Measurements from ENCODE around the gene PTGES. TPM values are rescaled to one million over a fixed set of nuclear protein-coding genes. Genes with fewer than 3 reads are reported as not detected.

Gene PTGES
- total and polyA plus RNA-seq, 9 of the 15 experiments (the other 6 are each of a cell fraction or from before 2014, with no cell fraction given) = 0.13 TPM; not detected in 8

DNA sequence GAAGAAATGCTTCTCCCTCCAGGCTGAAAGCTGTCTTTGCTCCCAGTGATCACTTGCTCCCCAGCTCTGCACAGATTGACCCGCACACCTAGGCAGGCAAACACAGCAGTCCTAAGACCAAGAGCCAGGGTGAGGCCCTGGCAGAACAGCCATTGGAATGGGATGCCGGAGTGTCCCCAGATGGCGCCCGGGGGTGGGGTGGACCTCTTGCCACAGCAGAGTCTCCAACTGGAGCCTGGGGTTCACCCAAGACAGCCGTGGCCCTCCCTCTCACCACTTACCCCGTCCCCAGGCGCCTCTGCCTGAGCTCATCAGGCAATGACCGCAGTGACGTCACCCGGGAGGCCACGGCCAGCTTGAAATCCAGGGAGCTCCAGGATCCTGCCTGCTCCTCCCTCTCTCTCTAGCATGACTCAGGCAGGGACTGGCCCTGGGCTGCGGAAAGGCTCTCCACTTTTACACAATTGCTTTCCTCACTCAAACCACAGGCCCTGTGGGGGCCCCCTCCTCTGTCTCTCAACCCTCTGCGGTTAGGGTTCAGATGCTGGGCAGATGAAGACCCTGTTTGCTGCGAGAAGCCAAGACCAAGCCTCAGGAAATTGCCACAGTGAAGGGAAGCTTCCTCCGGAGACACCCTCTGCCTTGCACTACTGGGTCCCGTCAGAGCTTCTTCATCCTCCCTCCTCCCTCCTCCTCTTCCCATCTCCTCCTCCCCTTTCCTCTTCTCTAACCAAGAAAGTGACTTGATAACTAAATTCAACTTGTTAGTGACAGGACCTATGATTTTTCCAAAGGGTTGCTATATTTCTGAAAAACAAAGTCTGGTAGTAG is 24.3 kb upstream of the PTGES start (continued):
- TF ChIP-seq, protein P1, sequence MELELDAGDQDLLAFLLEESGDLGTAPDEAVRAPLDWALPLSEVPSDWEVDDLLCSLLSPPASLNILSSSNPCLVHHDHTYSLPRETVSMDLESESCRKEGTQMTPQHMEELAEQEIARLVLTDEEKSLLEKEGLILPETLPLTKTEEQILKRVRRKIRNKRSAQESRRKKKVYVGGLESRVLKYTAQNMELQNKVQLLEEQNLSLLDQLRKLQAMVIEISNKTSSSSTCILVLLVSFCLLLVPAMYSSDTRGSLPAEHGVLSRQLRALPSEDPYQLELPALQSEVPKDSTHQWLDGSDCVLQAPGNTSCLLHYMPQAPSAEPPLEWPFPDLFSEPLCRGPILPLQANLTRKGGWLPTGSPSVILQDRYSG (tag; conservative IDR thresholded peaks at IDR 0.05; ENCODE audit: low read depth) = peak; percentile 81; the same call in 1 of the 2 replicates
- TF ChIP-seq, protein P2, sequence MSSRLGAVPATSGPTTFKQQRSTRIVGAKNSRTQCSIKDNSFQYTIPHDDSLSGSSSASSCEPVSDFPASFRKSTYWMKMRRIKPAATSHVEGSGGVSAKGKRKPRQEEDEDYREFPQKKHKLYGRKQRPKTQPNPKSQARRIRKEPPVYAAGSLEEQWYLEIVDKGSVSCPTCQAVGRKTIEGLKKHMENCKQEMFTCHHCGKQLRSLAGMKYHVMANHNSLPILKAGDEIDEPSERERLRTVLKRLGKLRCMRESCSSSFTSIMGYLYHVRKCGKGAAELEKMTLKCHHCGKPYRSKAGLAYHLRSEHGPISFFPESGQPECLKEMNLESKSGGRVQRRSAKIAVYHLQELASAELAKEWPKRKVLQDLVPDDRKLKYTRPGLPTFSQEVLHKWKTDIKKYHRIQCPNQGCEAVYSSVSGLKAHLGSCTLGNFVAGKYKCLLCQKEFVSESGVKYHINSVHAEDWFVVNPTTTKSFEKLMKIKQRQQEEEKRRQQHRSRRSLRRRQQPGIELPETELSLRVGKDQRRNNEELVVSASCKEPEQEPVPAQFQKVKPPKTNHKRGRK (tag; IDR thresholded peaks at IDR 0.05) = no peak
- TF ChIP-seq, protein P3, sequence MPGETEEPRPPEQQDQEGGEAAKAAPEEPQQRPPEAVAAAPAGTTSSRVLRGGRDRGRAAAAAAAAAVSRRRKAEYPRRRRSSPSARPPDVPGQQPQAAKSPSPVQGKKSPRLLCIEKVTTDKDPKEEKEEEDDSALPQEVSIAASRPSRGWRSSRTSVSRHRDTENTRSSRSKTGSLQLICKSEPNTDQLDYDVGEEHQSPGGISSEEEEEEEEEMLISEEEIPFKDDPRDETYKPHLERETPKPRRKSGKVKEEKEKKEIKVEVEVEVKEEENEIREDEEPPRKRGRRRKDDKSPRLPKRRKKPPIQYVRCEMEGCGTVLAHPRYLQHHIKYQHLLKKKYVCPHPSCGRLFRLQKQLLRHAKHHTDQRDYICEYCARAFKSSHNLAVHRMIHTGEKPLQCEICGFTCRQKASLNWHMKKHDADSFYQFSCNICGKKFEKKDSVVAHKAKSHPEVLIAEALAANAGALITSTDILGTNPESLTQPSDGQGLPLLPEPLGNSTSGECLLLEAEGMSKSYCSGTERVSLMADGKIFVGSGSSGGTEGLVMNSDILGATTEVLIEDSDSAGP (CRISPR knock-in tag; IDR thresholded peaks at IDR 0.05) = no peak; the same call in 1 of the 2 replicates
- TF ChIP-seq, protein P4, sequence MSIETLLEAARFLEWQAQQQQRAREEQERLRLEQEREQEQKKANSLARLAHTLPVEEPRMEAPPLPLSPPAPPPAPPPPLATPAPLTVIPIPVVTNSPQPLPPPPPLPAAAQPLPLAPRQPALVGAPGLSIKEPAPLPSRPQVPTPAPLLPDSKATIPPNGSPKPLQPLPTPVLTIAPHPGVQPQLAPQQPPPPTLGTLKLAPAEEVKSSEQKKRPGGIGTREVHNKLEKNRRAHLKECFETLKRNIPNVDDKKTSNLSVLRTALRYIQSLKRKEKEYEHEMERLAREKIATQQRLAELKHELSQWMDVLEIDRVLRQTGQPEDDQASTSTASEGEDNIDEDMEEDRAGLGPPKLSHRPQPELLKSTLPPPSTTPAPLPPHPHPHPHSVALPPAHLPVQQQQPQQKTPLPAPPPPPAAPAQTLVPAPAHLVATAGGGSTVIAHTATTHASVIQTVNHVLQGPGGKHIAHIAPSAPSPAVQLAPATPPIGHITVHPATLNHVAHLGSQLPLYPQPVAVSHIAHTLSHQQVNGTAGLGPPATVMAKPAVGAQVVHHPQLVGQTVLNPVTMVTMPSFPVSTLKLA (conservative IDR thresholded peaks at IDR 0.05) = no peak
- no peak for TF ChIP-seq ZC3H8 (IDR thresholded peaks at IDR 0.05)
- TF ChIP-seq, protein P5, sequence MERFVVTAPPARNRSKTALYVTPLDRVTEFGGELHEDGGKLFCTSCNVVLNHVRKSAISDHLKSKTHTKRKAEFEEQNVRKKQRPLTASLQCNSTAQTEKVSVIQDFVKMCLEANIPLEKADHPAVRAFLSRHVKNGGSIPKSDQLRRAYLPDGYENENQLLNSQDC (CRISPR knock-in tag; IDR thresholded peaks at IDR 0.05) = no peak
- no peak for TF ChIP-seq SIN3B (IDR thresholded peaks at IDR 0.05; ENCODE audit: low read depth)
- TF ChIP-seq, protein P6, sequence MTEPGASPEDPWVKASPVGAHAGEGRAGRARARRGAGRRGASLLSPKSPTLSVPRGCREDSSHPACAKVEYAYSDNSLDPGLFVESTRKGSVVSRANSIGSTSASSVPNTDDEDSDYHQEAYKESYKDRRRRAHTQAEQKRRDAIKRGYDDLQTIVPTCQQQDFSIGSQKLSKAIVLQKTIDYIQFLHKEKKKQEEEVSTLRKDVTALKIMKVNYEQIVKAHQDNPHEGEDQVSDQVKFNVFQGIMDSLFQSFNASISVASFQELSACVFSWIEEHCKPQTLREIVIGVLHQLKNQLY (CRISPR knock-in tag; conservative IDR thresholded peaks at IDR 0.05) = no peak
- TF ChIP-seq DACH1 (IDR thresholded peaks at IDR 0.05; ENCODE audit: partially characterized antibody) = no peak
- TF ChIP-seq, protein P7, sequence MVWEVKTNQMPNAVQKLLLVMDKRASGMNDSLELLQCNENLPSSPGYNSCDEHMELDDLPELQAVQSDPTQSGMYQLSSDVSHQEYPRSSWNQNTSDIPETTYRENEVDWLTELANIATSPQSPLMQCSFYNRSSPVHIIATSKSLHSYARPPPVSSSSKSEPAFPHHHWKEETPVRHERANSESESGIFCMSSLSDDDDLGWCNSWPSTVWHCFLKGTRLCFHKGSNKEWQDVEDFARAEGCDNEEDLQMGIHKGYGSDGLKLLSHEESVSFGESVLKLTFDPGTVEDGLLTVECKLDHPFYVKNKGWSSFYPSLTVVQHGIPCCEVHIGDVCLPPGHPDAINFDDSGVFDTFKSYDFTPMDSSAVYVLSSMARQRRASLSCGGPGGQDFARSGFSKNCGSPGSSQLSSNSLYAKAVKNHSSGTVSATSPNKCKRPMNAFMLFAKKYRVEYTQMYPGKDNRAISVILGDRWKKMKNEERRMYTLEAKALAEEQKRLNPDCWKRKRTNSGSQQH (CRISPR knock-in tag; IDR thresholded peaks at IDR 0.05) = peak; percentile 5; the same call in 1 of the 2 replicates
- TF ChIP-seq MCM3 (IDR thresholded peaks at IDR 0.05) = no peak
- TF ChIP-seq GTF2F1 (IDR thresholded peaks at IDR 0.05; ENCODE audit: low read depth, low read length) = no peak
- TF ChIP-seq SMAD3 (CRISPR knock-in tag; conservative IDR thresholded peaks at IDR 0.05) = peak; percentile 67; the same call in 1 of the 2 replicates
- no peak for TF ChIP-seq CBX8 (IDR thresholded peaks at IDR 0.05; ENCODE audit: borderline replicate concordance, extremely low read depth, low read depth, low read length, poor library complexity, severe bottlenecking)
- no peak for TF ChIP-seq PCBP1 (IDR thresholded peaks at IDR 0.05; ENCODE audit: low read depth, low read length, poor library complexity, severe bottlenecking)
- TF ChIP-seq ZNF57 (CRISPR knock-in tag; IDR thresholded peaks at IDR 0.05) = no peak
- no peak for TF ChIP-seq NCOA4 (IDR thresholded peaks at IDR 0.05; ENCODE audit: partially characterized antibody)
- TF ChIP-seq LEF1 (IDR thresholded peaks at IDR 0.05) = peak; percentile 95; the same call in 1 of the 2 replicates
- TF ChIP-seq YBX1 (IDR thresholded peaks at IDR 0.05) = no peak
